Measurements from ENCODE around the gene SH3BP5.

Gene SH3BP5

GRCh38 chr3:15246186-15246585, 86.2 kb downstream of the SH3BP5 start:
- no peak for DNase-seq
- Histone ChIP-seq H3K36me3 (ENCODE audit: control insufficient read depth in 4 of 4, insufficient read depth in 4 of 4, low read length in 3 of 4) (peaks cover 6 to 74% (median 39%) of the 10 kb centered on the region in 4 experiments), H3K27me3 (replicated peaks in 2 of 5; ENCODE audit: control insufficient read depth in 4 of 5, insufficient read depth in 5 of 5, low read length in 4 of 5) (no peaks in the 10 kb centered on the region), H3K4me1 (ENCODE audit: control extremely low read depth in 1 of 4, control insufficient read depth in 4 of 4, insufficient read depth in 4 of 4, low read length in 3 of 4) (no peaks in the 10 kb centered on the region), H3K9me3 (ENCODE audit: control extremely low read depth in 1 of 5, control insufficient read depth in 4 of 5, insufficient read depth in 2 of 5, low read depth in 1 of 5, low read length in 4 of 5) (no peaks in the 10 kb centered on the region), H3K27ac (ENCODE audit: insufficient read depth in 1 of 2, low read depth in 1 of 2, low read length in 2 of 2, poor library complexity in 1 of 2, severe bottlenecking in 2 of 2) (no peak overlapping the region), H3K4me3 (ENCODE audit: control insufficient read depth in 1 of 7, extremely low read depth in 1 of 7, insufficient read depth in 4 of 7, low read depth in 2 of 7, low read length in 6 of 7) (no peak overlapping the region)
- CTCF ChIA-PET, result interaction anchor here (1.1 to 1.6 kb wide), 2 partner anchors 9 to 22 kb away, joined by 3 to 4 read pairs; no protein-coding TSS in a partner anchor
- no CpG with 5 or more reads among the region's 2 CpGs for WGBS (ENCODE audit: insufficient coverage)
- POLR2A ChIA-PET, result no interaction called here

- DNase-seq, result no peak
- Histone ChIP-seq H3K4me3 (ENCODE audit: control insufficient read depth in 1 of 7, extremely low read depth in 1 of 7, insufficient read depth in 4 of 7, low read depth in 2 of 7, low read length in 6 of 7) (no peak overlapping the region), H3K9me3 (ENCODE audit: control extremely low read depth in 1 of 5, control insufficient read depth in 4 of 5, insufficient read depth in 2 of 5, low read depth in 1 of 5, low read length in 4 of 5) (no peaks in the 10 kb centered on the region), H3K27me3 (replicated peaks in 2 of 5; ENCODE audit: control insufficient read depth in 4 of 5, insufficient read depth in 5 of 5, low read length in 4 of 5) (no peaks in the 10 kb centered on the region), H3K27ac (ENCODE audit: insufficient read depth in 1 of 2, low read depth in 1 of 2, low read length in 2 of 2, poor library complexity in 1 of 2, severe bottlenecking in 2 of 2) (no peak overlapping the region), H3K4me1 (ENCODE audit: control extremely low read depth in 1 of 4, control insufficient read depth in 4 of 4, insufficient read depth in 4 of 4, low read length in 3 of 4) (no peaks in the 10 kb centered on the region), H3K36me3 (ENCODE audit: control insufficient read depth in 4 of 4, insufficient read depth in 4 of 4, low read length in 3 of 4) (peaks cover 9 to 81% (median 46%) of the 10 kb centered on the region in 4 experiments)
- CTCF ChIA-PET, result interaction anchor here (0.8 to 1.8 kb wide), 6 partner anchors 8 to 158 kb away, joined by 3 to 4 read pairs (median 4); partner anchors contain the start of gene CAPN7
- WGBS (ENCODE audit: insufficient coverage), result 100% methylated on average over 1 of the region's 5 CpGs
- POLR2A ChIA-PET, result no interaction called here
These were observed 88.4 kb downstream of the SH3BP5 start for GRCh38 chr3:15243822-15244482.

GRCh38 chr3:15241341-15241740, 91.0 kb downstream of the SH3BP5 start:
- DNase-seq, result peak; percentile 44 to 71 (median 61)
- no peaks in the 10 kb centered on the region for H3K4me1 ChIP-seq (ENCODE audit: control extremely low read depth in 1 of 4, control insufficient read depth in 4 of 4, insufficient read depth in 4 of 4, low read length in 3 of 4)
- H3K9me3 ChIP-seq (ENCODE audit: control extremely low read depth in 1 of 5, control insufficient read depth in 4 of 5, insufficient read depth in 2 of 5, low read depth in 1 of 5, low read length in 4 of 5), result no peaks in the 10 kb centered on the region
- H3K4me3 ChIP-seq (ENCODE audit: control insufficient read depth in 1 of 7, extremely low read depth in 1 of 7, insufficient read depth in 4 of 7, low read depth in 2 of 7, low read length in 6 of 7), result no peak overlapping the region
- no CpG with 5 or more reads among the region's 1 CpG for WGBS (ENCODE audit: insufficient coverage)
- POLR2A ChIA-PET, result no interaction called here
- CTCF ChIA-PET, result interaction anchor here (0.9 to 1.6 kb wide), 3 partner anchors 15 to 164 kb away, joined by 3 to 5 read pairs (median 4); no protein-coding TSS in a partner anchor
- no peak overlapping the region for H3K27ac ChIP-seq (ENCODE audit: insufficient read depth in 1 of 2, low read depth in 1 of 2, low read length in 2 of 2, poor library complexity in 1 of 2, severe bottlenecking in 2 of 2)
- H3K36me3 ChIP-seq (ENCODE audit: control insufficient read depth in 4 of 4, insufficient read depth in 4 of 4, low read length in 3 of 4), result peaks cover 7 to 71% (median 47%) of the 10 kb centered on the region in 4 experiments
- H3K27me3 ChIP-seq (replicated peaks in 2 of 5; ENCODE audit: control insufficient read depth in 4 of 5, insufficient read depth in 5 of 5, low read length in 4 of 5), result no peaks in the 10 kb centered on the region

- Histone ChIP-seq H3K4me3 (ENCODE audit: control insufficient read depth in 1 of 7, extremely low read depth in 1 of 7, insufficient read depth in 4 of 7, low read depth in 2 of 7, low read length in 6 of 7) (no peak overlapping the region), H3K36me3 (ENCODE audit: control insufficient read depth in 4 of 4, insufficient read depth in 4 of 4, low read length in 3 of 4) (peaks cover 16 to 65% (median 37%) of the 10 kb centered on the region in 4 experiments), H3K27me3 (replicated peaks in 2 of 5; ENCODE audit: control insufficient read depth in 4 of 5, insufficient read depth in 5 of 5, low read length in 4 of 5) (no peaks in the 10 kb centered on the region), H3K9me3 (ENCODE audit: control extremely low read depth in 1 of 5, control insufficient read depth in 4 of 5, insufficient read depth in 2 of 5, low read depth in 1 of 5, low read length in 4 of 5) (no peaks in the 10 kb centered on the region), H3K27ac (ENCODE audit: insufficient read depth in 1 of 2, low read depth in 1 of 2, low read length in 2 of 2, poor library complexity in 1 of 2, severe bottlenecking in 2 of 2) (no peak overlapping the region), H3K4me1 (ENCODE audit: control extremely low read depth in 1 of 4, control insufficient read depth in 4 of 4, insufficient read depth in 4 of 4, low read length in 3 of 4) (no peaks in the 10 kb centered on the region)
- ChIA-PET POLR2A (no interaction called here), CTCF (no interaction called here)
- DNase-seq, result no peak
- WGBS (ENCODE audit: insufficient coverage), result 100% methylated on average over 3 of the region's 4 CpGs
These were observed 103.1 kb downstream of the SH3BP5 start for GRCh38 chr3:15229262-15229661.

- DNase-seq, result no peak
- ChIA-PET POLR2A (no interaction called here), CTCF (no interaction called here)
- Histone ChIP-seq H3K4me3 (ENCODE audit: control insufficient read depth in 1 of 7, extremely low read depth in 1 of 7, insufficient read depth in 4 of 7, low read depth in 2 of 7, low read length in 6 of 7) (no peak overlapping the region), H3K27ac (ENCODE audit: insufficient read depth in 1 of 2, low read depth in 1 of 2, low read length in 2 of 2, poor library complexity in 1 of 2, severe bottlenecking in 2 of 2) (no peak overlapping the region), H3K4me1 (ENCODE audit: control extremely low read depth in 1 of 4, control insufficient read depth in 4 of 4, insufficient read depth in 4 of 4, low read length in 3 of 4) (no peaks in the 10 kb centered on the region), H3K9me3 (ENCODE audit: control extremely low read depth in 1 of 5, control insufficient read depth in 4 of 5, insufficient read depth in 2 of 5, low read depth in 1 of 5, low read length in 4 of 5) (no peaks in the 10 kb centered on the region), H3K36me3 (ENCODE audit: control insufficient read depth in 4 of 4, insufficient read depth in 4 of 4, low read length in 3 of 4) (peaks cover 16 to 65% (median 38%) of the 10 kb centered on the region in 4 experiments), H3K27me3 (replicated peaks in 2 of 5; ENCODE audit: control insufficient read depth in 4 of 5, insufficient read depth in 5 of 5, low read length in 4 of 5) (no peaks in the 10 kb centered on the region)
- 100% methylated on average over 1 of the region's 1 CpG for WGBS (ENCODE audit: insufficient coverage)
These were observed 104.2 kb downstream of the SH3BP5 start for GRCh38 chr3:15228147-15228546.

GRCh38 chr3:15223685-15224572, 108.5 kb downstream of the SH3BP5 start:
- H3K27me3 ChIP-seq (replicated peaks in 2 of 5; ENCODE audit: control insufficient read depth in 4 of 5, insufficient read depth in 5 of 5, low read length in 4 of 5), result no peaks in the 10 kb centered on the region
- H3K4me1 ChIP-seq (ENCODE audit: control extremely low read depth in 1 of 4, control insufficient read depth in 4 of 4, insufficient read depth in 4 of 4, low read length in 3 of 4), result no peaks in the 10 kb centered on the region
- POLR2A ChIA-PET, result no interaction called here
- no peak for DNase-seq
- no peaks in the 10 kb centered on the region for H3K9me3 ChIP-seq (ENCODE audit: control extremely low read depth in 1 of 5, control insufficient read depth in 4 of 5, insufficient read depth in 2 of 5, low read depth in 1 of 5, low read length in 4 of 5)
- 100% methylated on average over 4 of the region's 7 CpGs for WGBS (ENCODE audit: insufficient coverage)
- peaks cover 27 to 68% (median 44%) of the 10 kb centered on the region in 4 experiments for H3K36me3 ChIP-seq (ENCODE audit: control insufficient read depth in 4 of 4, insufficient read depth in 4 of 4, low read length in 3 of 4)
- no peak overlapping the region for H3K4me3 ChIP-seq (ENCODE audit: control insufficient read depth in 1 of 7, extremely low read depth in 1 of 7, insufficient read depth in 4 of 7, low read depth in 2 of 7, low read length in 6 of 7)
- CTCF ChIA-PET, result interaction anchor here (2.3 kb wide), 1 partner anchor 21 kb away, joined by 5 read pairs; no protein-coding TSS in a partner anchor
- no peak overlapping the region for H3K27ac ChIP-seq (ENCODE audit: insufficient read depth in 1 of 2, low read depth in 1 of 2, low read length in 2 of 2, poor library complexity in 1 of 2, severe bottlenecking in 2 of 2)

Measured in common myeloid progenitor, CD34-positive (primary cell).